NB4 (cell line): Measurements from ENCODE around the gene HSPA12A.

ENCODE experiments used
- DNase-seq: peaks from one replicate; pipeline ENCODE4 v3.0.0; 2010; ENCODE audit warnings: low read depth
- H3K4me3 ChIP-seq: one replicate; pipeline ENCODE4 v1.5.1; 2011; ENCODE audit warnings: mild to moderate bottlenecking, low read depth, low read length, moderate library complexity
- MYC ChIP-seq: IDR thresholded peaks from 2 replicates; pipeline ENCODE4 v1.6.1; 2011; ENCODE audit warnings: low read depth, low read length
- POLR2A ChIP-seq: IDR thresholded peaks from 2 replicates; pipeline ENCODE4 v1.6.1; 2011; ENCODE audit warnings: mild to moderate bottlenecking; ENCODE audit not compliant: insufficient read length; ENCODE audit errors: extremely low read depth
- TF ChIP-seq, protein P1 (sequence below): IDR thresholded peaks from 2 replicates; pipeline ENCODE4 v1.6.1; 2011; ENCODE audit warnings: low read depth, low read length
- TF ChIP-seq, protein P2 (sequence below): IDR thresholded peaks from one replicate; pipeline ENCODE4 v1.5.1; 2012; ENCODE audit warnings: low read depth, low read length

The HSPA12A gene

DNA sequence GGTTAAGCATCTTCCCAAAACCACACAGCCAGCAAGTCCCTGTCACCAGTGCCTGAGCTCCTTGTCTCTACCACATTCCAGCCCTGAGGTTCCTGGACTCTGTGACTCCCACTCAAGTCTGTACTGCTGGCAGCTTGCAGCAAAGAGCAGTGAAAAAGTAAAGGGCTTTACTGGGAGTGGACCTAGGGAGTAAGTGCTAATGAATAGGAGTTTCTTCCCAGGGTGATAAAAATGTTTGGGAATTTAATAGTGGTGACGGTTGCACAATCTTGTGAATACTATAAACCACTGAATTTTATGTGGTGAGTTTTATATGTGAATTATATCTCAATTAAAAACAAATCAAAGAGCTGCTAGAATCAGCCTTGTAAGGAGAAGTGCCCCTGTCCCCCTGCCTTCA, 22.6 kb downstream of the HSPA12A start:
- TF ChIP-seq, protein P1, sequence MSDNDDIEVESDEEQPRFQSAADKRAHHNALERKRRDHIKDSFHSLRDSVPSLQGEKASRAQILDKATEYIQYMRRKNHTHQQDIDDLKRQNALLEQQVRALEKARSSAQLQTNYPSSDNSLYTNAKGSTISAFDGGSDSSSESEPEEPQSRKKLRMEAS = no peak
- TF ChIP-seq MYC = no peak
- TF ChIP-seq, protein P2, sequence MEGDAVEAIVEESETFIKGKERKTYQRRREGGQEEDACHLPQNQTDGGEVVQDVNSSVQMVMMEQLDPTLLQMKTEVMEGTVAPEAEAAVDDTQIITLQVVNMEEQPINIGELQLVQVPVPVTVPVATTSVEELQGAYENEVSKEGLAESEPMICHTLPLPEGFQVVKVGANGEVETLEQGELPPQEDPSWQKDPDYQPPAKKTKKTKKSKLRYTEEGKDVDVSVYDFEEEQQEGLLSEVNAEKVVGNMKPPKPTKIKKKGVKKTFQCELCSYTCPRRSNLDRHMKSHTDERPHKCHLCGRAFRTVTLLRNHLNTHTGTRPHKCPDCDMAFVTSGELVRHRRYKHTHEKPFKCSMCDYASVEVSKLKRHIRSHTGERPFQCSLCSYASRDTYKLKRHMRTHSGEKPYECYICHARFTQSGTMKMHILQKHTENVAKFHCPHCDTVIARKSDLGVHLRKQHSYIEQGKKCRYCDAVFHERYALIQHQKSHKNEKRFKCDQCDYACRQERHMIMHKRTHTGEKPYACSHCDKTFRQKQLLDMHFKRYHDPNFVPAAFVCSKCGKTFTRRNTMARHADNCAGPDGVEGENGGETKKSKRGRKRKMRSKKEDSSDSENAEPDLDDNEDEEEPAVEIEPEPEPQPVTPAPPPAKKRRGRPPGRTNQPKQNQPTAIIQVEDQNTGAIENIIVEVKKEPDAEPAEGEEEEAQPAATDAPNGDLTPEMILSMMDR = no peak
- no peak for TF ChIP-seq POLR2A
- no peak overlapping the region for H3K4me3 ChIP-seq
- DNase-seq = no peak

DNA sequence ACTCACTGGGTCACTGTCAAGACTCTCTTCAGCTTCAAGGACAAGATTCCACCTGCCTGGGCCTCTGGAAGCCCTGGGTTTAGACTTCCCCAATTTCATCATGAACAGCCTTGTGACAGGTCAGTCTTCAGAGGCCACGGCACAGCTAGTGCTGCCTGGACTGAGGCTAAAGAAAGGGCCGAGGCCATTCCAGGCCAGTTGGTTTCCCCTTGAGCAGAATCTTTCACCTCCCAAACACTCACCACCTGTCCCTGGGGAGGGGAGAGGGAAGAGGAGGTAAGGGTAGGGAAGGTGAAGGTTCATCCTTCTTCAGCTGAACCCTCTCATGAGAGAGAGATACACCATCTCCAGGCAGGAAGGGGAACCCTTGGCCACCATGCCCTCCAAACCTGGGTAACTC, 24.3 kb downstream of the HSPA12A start:
- no peak for DNase-seq
- H3K4me3 ChIP-seq = no peak overlapping the region
- TF ChIP-seq POLR2A (no peak), MYC (no peak)
- TF ChIP-seq, protein P1 = no peak

DNA sequence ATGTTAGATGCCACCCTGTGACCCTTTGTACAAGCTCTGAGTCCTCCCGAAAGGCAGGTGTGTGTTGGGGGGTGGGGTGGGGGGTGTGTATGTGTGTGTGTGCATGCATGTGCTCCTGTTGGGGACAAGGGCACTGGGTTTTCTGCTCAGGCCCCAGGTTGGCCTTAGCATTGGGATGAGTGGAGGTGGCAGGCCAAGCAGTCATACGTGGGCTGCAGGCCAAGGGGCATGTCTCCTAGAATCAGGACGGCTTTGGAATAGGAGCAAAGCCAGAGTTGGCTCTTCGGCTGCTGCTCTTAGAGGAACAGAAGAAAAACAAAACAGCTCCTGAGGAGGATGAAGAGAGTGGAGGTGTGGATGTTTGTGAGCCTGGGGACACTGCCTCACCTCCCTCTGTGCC, 26.0 kb downstream of the HSPA12A start:
- no peak overlapping the region for H3K4me3 ChIP-seq
- TF ChIP-seq, protein P1 = no peak
- no peak for DNase-seq

DNA sequence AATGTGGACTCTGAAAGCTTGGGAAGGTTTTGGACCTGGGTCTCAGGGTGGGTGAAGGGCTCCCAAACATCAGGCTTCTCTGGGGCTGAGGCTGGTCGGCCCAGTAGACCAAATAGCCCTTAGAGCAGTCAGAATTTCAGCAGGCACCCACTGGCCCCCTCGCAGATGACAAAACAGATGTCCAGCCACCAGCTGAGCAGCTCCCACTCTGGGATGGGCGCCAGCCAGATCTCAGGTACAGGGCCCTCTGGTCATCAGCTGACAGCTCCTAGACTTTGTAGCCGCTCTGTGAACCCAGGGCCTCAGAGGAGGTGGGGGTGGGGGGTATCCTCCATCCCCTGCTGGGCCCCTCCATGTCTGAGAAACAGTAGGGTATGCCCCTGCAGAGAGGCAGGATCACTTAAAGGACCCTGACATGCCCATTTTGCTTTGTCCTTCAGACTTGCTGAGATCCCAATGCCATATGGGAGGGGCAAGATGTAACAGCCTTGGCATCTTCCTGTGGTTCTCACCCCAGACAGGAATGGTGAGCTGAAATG, 26.5 kb downstream of the HSPA12A start:
- H3K4me3 ChIP-seq = no peak overlapping the region
- DNase-seq = no peak
- TF ChIP-seq, protein P2 = no peak
- TF ChIP-seq, protein P1 = no peak
- TF ChIP-seq MYC (no peak), POLR2A (no peak)

DNA sequence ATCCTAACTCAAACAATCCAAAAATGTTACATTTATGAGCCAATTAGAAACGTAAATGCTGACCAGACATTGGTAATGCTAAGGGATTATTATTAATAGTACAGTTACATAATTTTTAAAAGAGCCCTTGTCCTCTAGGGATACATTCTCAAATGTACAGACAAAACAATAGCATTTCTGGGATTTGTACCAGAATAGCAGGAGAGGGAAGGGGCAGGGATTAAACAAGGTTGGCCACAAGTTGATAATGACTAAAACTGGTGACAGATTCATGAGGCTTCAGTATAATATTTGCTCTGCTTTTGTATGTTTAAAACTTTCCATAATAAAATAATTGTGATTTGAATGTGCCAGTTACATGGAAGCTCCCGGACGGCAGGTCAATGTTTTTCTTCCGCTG, 27.0 kb downstream of the HSPA12A start:
- no peak for TF ChIP-seq POLR2A
- no peak for TF ChIP-seq MYC
- DNase-seq = no peak

DNA sequence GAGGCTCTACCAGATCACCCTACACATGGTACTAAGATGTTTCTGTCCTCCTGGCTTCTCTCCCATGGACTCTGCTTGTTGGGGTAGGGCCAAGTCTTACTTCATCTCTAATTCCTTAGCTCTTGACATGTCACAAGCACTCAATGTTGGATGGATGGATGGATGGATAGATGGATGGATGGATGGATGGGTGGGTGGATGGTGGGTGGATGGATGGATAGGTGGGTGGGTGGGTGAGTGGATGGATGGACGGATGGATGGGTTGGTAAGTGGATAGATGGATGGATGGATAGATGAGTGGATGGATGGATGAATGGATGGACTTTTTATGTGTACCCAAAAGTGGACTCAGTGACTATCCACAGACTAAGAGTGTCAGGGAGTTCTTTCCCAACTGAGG, 28.5 kb downstream of the HSPA12A start:
- no peak overlapping the region for H3K4me3 ChIP-seq
- no peak for DNase-seq
- no peak for TF ChIP-seq POLR2A
- TF ChIP-seq MYC = no peak
- TF ChIP-seq, protein P2 = no peak
- TF ChIP-seq, protein P1 = no peak

More for the DNA sequence above, 27.0 kb downstream of the HSPA12A start:
- no peak overlapping the region for H3K4me3 ChIP-seq

DNA sequence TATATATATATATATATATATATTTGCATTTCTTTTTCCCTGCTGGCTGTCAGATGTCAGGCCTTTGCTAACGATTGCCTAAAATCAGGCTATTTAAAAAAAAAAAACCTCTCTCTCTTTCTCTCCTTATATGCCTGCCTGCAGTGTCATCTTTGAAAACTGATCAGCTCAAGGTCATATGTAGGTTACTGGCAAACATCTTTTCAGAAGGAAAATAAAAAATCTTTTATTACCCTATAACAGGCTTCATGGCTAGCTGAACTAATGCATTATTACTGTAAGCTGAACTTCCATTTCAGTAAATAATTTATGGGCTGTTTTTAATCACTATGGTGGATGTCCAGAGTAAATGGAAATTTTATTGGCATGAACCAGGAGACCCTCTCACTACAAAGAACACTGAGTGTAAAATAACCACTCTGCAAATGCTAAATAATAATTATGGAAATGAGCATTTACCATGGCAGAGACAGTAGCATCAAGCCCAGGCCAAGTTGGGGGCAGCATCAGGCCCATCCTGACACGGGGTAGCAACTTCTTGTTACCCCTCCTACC, 29.3 kb downstream of the HSPA12A start:
- H3K4me3 ChIP-seq = no peak overlapping the region
- TF ChIP-seq POLR2A = no peak
- TF ChIP-seq, protein P1 = no peak
- TF ChIP-seq, protein P2 = no peak
- no peak for TF ChIP-seq MYC
- DNase-seq = no peak
